Measurements from ENCODE around the gene ZNF747. TPM values are rescaled to one million over a fixed set of nuclear protein-coding genes. Genes with fewer than 3 reads are reported as not detected.

The ZNF747 gene
- total RNA-seq, 2 donors from 2014 or later = 15.5 to 17.1 TPM

- peak overlapping the region; percentile 72 for H3K27ac ChIP-seq (ENCODE audit: low read depth, low read length)
- H3K9me3 ChIP-seq (ENCODE audit: control insufficient read depth, low read length) = no peaks in the 10 kb centered on the region
- H3K4me1 ChIP-seq (ENCODE audit: control insufficient read depth, insufficient read depth, low read length) = peaks cover 6% of the 10 kb centered on the region
- 1 to 24% methylated on average over 12 to 22 of the region's 22 CpGs for WGBS, 2 experiments (ENCODE audit: insufficient coverage in 1 of 2, insufficient read length in 1 of 2)
- H3K9me3 Mint-ChIP-seq = no peaks in the 10 kb centered on the region
- peak overlapping the region; percentile 50 for H3K9ac ChIP-seq (ENCODE audit: extremely low read depth, low read length, poor library complexity, severe bottlenecking)
- no peaks in the 10 kb centered on the region for H3K27me3 ChIP-seq (ENCODE audit: control insufficient read depth, insufficient read depth, low read length, poor library complexity, severe bottlenecking)
- H3K4me1 Mint-ChIP-seq = peaks cover 12% of the 10 kb centered on the region
- peak overlapping the region; percentile 92 for H3K27ac Mint-ChIP-seq
- H3K4me3 ChIP-seq (ENCODE audit: low read length) = peak overlapping the region; percentile 88
- peaks cover 3% of the 10 kb centered on the region for H3K36me3 Mint-ChIP-seq (ENCODE audit: low read depth)
- no peaks in the 10 kb centered on the region for H3K36me3 ChIP-seq (ENCODE audit: control insufficient read depth, insufficient read depth, low read length)
- TF ChIP-seq CTCF (conservative IDR thresholded peaks at IDR 0.05) = no peak
- H3K27me3 Mint-ChIP-seq (ENCODE audit: insufficient read depth) = peaks cover 8% of the 10 kb centered on the region
- peak; percentile 76 for DNase-seq
- peak overlapping the region; percentile 76 for H3K4me3 Mint-ChIP-seq
Measured at GRCh38 chr16:30570636-30571444, 36.2 kb upstream of the ZNF747 start.

- Mint-ChIP-seq H3K4me1 (peaks cover 12% of the 10 kb centered on the region), H3K36me3 (ENCODE audit: low read depth) (peaks cover 2% of the 10 kb centered on the region), H3K4me3 (no peak overlapping the region), H3K9me3 (no peaks in the 10 kb centered on the region), H3K27me3 (ENCODE audit: insufficient read depth) (peaks cover 13% of the 10 kb centered on the region), H3K27ac (no peak overlapping the region)
- Histone ChIP-seq H3K9me3 (ENCODE audit: control insufficient read depth, low read length) (no peaks in the 10 kb centered on the region), H3K4me3 (ENCODE audit: low read length) (no peak overlapping the region), H3K27ac (ENCODE audit: low read depth, low read length) (no peak overlapping the region), H3K36me3 (ENCODE audit: control insufficient read depth, insufficient read depth, low read length) (no peaks in the 10 kb centered on the region), H3K4me1 (ENCODE audit: control insufficient read depth, insufficient read depth, low read length) (peaks cover 6% of the 10 kb centered on the region), H3K27me3 (ENCODE audit: control insufficient read depth, insufficient read depth, low read length, poor library complexity, severe bottlenecking) (no peaks in the 10 kb centered on the region), H3K9ac (ENCODE audit: extremely low read depth, low read length, poor library complexity, severe bottlenecking) (no peak overlapping the region)
- no peak for DNase-seq
- no peak for TF ChIP-seq CTCF (conservative IDR thresholded peaks at IDR 0.05)
- 96 to 98% methylated on average over 29 to 44 of the region's 44 CpGs for WGBS, 2 experiments (ENCODE audit: insufficient coverage in 1 of 2, insufficient read length in 1 of 2)
Measured at GRCh38 chr16:30569746-30570635, 35.3 kb upstream of the ZNF747 start.

GRCh38 chr16:30569281-30569680 lies 34.6 kb upstream of the ZNF747 start:
- TF ChIP-seq CTCF (conservative IDR thresholded peaks at IDR 0.05) = no peak
- peaks cover 6% of the 10 kb centered on the region for H3K4me1 ChIP-seq (ENCODE audit: control insufficient read depth, insufficient read depth, low read length)
- no peaks in the 10 kb centered on the region for H3K9me3 ChIP-seq (ENCODE audit: control insufficient read depth, low read length)
- Mint-ChIP-seq H3K4me3 (no peak overlapping the region), H3K36me3 (ENCODE audit: low read depth) (no peaks in the 10 kb centered on the region), H3K9me3 (no peaks in the 10 kb centered on the region), H3K27me3 (ENCODE audit: insufficient read depth) (peaks cover 13% of the 10 kb centered on the region), H3K4me1 (peaks cover 12% of the 10 kb centered on the region), H3K27ac (no peak overlapping the region)
- no peak overlapping the region for H3K4me3 ChIP-seq (ENCODE audit: low read length)
- no peak overlapping the region for H3K9ac ChIP-seq (ENCODE audit: extremely low read depth, low read length, poor library complexity, severe bottlenecking)
- no peaks in the 10 kb centered on the region for H3K27me3 ChIP-seq (ENCODE audit: control insufficient read depth, insufficient read depth, low read length, poor library complexity, severe bottlenecking)
- WGBS, 2 experiments (ENCODE audit: insufficient coverage in 1 of 2, insufficient read length in 1 of 2) = 90% methylated on average over 3 of the region's 3 CpGs
- H3K27ac ChIP-seq (ENCODE audit: low read depth, low read length) = no peak overlapping the region
- no peak for DNase-seq
- H3K36me3 ChIP-seq (ENCODE audit: control insufficient read depth, insufficient read depth, low read length) = no peaks in the 10 kb centered on the region

Data from endodermal cell (in vitro differentiated cells).